GM12878 (cell line): Measurements from ENCODE around the gene ISCA2. TPM values are rescaled to one million over a fixed set of nuclear protein-coding genes. Genes with fewer than 3 reads are reported as not detected.

Source experiments
- ATAC-seq: fragments of 200-7000 bp; cut with Tn5 transposase; 3 replicates; pipeline ENCODE4 v1.9.1; 2020; ENCODE audit warnings: mild to moderate bottlenecking, moderate library complexity
- BruUV-seq: library from RNA; stranded (reverse); fragments of 400-500 nt; replicated peaks from 2 replicates; lab custom pipeline; 2021; lab: Mats Ljungman, UMichigan
- CTCF ChIA-PET: fragments of 300-600 bp; sonication (Branson Sonifier 250); formaldehyde crosslinking; extraction: SDS; loops from one replicate; lab custom pipeline; 2021; ENCODE audit warnings: inconsistent platforms; lab: Yijun Ruan, JAX
- POLR2A ChIA-PET: fragments of 350-600 bp; formaldehyde crosslinking; extraction: SDS; loops from one replicate; lab custom pipeline; 2021; ENCODE audit warnings: inconsistent platforms; lab: Charles Lee
- RAD21 ChIA-PET: fragments of 300-600 bp; sonication (Branson Sonifier 250); formaldehyde crosslinking; loops from one replicate; lab custom pipeline; 2023; ENCODE audit warnings: antibody characterized with exemption; ENCODE audit not compliant: unreplicated experiment; lab: Charles Lee
- SMC1A ChIA-PET: fragments of 300-600 bp; sonication (Branson Sonifier 250); formaldehyde crosslinking; loops from one replicate; lab custom pipeline; 2023; ENCODE audit not compliant: unreplicated experiment, uncharacterized antibody; lab: Charles Lee
- DNase-seq: peaks from one replicate; pipeline ENCODE4 v3.0.0-alpha.2; 2011; ENCODE audit warnings: low read depth, low spot score
- FAIRE-seq: peaks from 3 replicates; lab custom pipeline; 2011; peaks lifted over from hg19 to GRCh38; lab: Jason Lieb, UNC
- H2AFZ ChIP-seq: 2 replicates; pipeline ENCODE4 v1.6.0; 2011; ENCODE audit warnings: low read depth, low read length, control low read depth; ENCODE audit not compliant: control insufficient read depth
- H3K27ac ChIP-seq: 2 replicates; pipeline ENCODE4 v1.5.1; 2011; ENCODE audit warnings: control low read depth; ENCODE audit not compliant: control insufficient read depth, insufficient read depth
- H3K27me3 ChIP-seq, 2 experiments: replicated peaks in 1 of 2; 2 replicates each; pipeline versions ENCODE4 v1.6.0 to v1.6.1; 2011; ENCODE audit warnings: low read length in 1 of 2; ENCODE audit not compliant: control insufficient read depth in 2 of 2, insufficient read depth in 2 of 2
- H3K36me3 ChIP-seq, 2 experiments: 2 replicates each; pipeline ENCODE4 v1.5.1; 2011; ENCODE audit warnings: low read length in 1 of 2; ENCODE audit not compliant: control insufficient read depth in 2 of 2, insufficient read depth in 2 of 2
- H3K4me1 ChIP-seq: 2 replicates; pipeline ENCODE4 v1.6.1; 2011; ENCODE audit warnings: mild to moderate bottlenecking, low read length, moderate library complexity, mixed read lengths; ENCODE audit not compliant: control insufficient read depth, insufficient read depth
- H3K4me2 ChIP-seq: 2 replicates; pipeline ENCODE4 v1.6.0; 2011; ENCODE audit warnings: control low read depth; ENCODE audit not compliant: control insufficient read depth, insufficient read depth
- H3K4me3 ChIP-seq: fragments of 200-600 bp; sonication (generic); 2 replicates; pipeline ENCODE4 v1.5.1; 2016
- H3K79me2 ChIP-seq: 2 replicates; pipeline ENCODE4 v1.6.0; 2011; ENCODE audit warnings: low read length; ENCODE audit not compliant: control insufficient read depth, insufficient read depth
- H3K9ac ChIP-seq: 2 replicates; pipeline ENCODE4 v1.8.0; 2011; ENCODE audit warnings: low read length, control low read depth, mixed read lengths; ENCODE audit not compliant: control insufficient read depth, insufficient read depth
- H3K9me3 ChIP-seq: replicated peaks from 3 replicates; pipeline ENCODE4 v1.5.1; 2011; ENCODE audit warnings: mild to moderate bottlenecking, low read length; ENCODE audit not compliant: control insufficient read depth, insufficient read depth
- H4K20me1 ChIP-seq: 2 replicates; pipeline ENCODE4 v1.6.0; 2011; ENCODE audit not compliant: control insufficient read depth, insufficient read depth
- ASH2L ChIP-seq: fragments of 300-600, 200-600 bp; sonication (generic); IDR thresholded peaks from 2 replicates; pipeline ENCODE4 v1.6.1; 2017; ENCODE audit warnings: low read depth, mild to moderate bottlenecking, borderline replicate concordance
- HDAC6 ChIP-seq: fragments of 200-600 bp; sonication (generic); IDR thresholded peaks from one replicate; pipeline ENCODE4 v1.8.0; 2017; ENCODE audit warnings: antibody characterized with exemption; ENCODE audit not compliant: unreplicated experiment
- MTA3 ChIP-seq: IDR thresholded peaks from 2 replicates; pipeline ENCODE4 v1.6.1; 2012; ENCODE audit warnings: low read length, inconsistent platforms, borderline replicate concordance
- MYB ChIP-seq: fragments of 150-350 bp; IDR thresholded peaks from 2 replicates; pipeline ENCODE4 v1.6.1; 2014; ENCODE audit warnings: mild to moderate bottlenecking, low read depth, low read length, borderline replicate concordance
- NFIC ChIP-seq: IDR thresholded peaks from 2 replicates; pipeline ENCODE4 v1.6.1; 2012; ENCODE audit warnings: low read depth, mild to moderate bottlenecking, inconsistent platforms, low read length, moderate library complexity
- PAX8 ChIP-seq: fragments of 450-650 bp; IDR thresholded peaks from 2 replicates; pipeline ENCODE4 v1.6.1; 2017; ENCODE audit warnings: mild to moderate bottlenecking, moderate library complexity
- RB1 ChIP-seq: fragments of 450-650 bp; formaldehyde crosslinking; IDR thresholded peaks from 2 replicates; pipeline ENCODE4 v1.6.1; 2017; ENCODE audit warnings: mild to moderate bottlenecking, borderline replicate concordance
- SMAD5 ChIP-seq: IDR thresholded peaks from 2 replicates; pipeline ENCODE4 v1.6.1; 2016; ENCODE audit warnings: antibody characterized with exemption, low read depth
- WRNIP1 ChIP-seq: IDR thresholded peaks from 2 replicates; pipeline ENCODE4 v1.6.1; 2011; ENCODE audit warnings: low read depth, low read length, improper control_type of control experiment, borderline replicate concordance
- YBX1 ChIP-seq: fragments of 450-650 bp; IDR thresholded peaks from 2 replicates; pipeline ENCODE4 v1.6.1; 2016; ENCODE audit warnings: antibody characterized with exemption
- ZBED1 ChIP-seq: IDR thresholded peaks from 2 replicates; pipeline ENCODE4 v1.6.1; 2016; ENCODE audit warnings: borderline replicate concordance
- ZNF274 ChIP-seq: IDR thresholded peaks from one replicate; pipeline ENCODE4 v1.8.0; 2011; ENCODE audit not compliant: insufficient read length, insufficient read depth
- WGBS: methylation state at CpG from one replicate; pipeline ENCODE4 v1.1.6; 2016; ENCODE audit warnings: low lambda C conversion rate; ENCODE audit not compliant: insufficient replicate concordance, insufficient coverage; ENCODE audit errors: missing lambda C conversion rate; 5-methylcytosine and 5-hydroxymethylcytosine counted together
- in situ Hi-C: fragments of 300-500 bp; cut with MboI; formaldehyde crosslinking; loops from 9 replicates; pipeline ENCODE4 v1.14.3; 2018; ENCODE audit warnings: mixed read lengths
- intact Hi-C: fragments of 100-400 bp; cut with micrococcal nuclease; formaldehyde crosslinking; loops from one replicate; pipeline ENCODE4 v1.14.2; 2022; ENCODE audit not compliant: unreplicated experiment
- polyA plus RNA-seq, 11 experiments: library from polyadenylated mRNA; depleted of rRNA in 4 of 11; unstranded in 6 of 11; stranded (reverse) in 5 of 11; fragments of >200 nt; fragmentation: Nextera tagmentation in 4 of 11; fragmentation: Illumina TruSeq in 1 of 11; extraction: Ambion mirVana in 4 of 11; extraction: Trizol in 1 of 11; gene quantifications; 1 replicate in 1 of 11; 2 replicates in 10 of 11; pipeline versions ENCODE4 v1.2.1 to v1.2.3, GENCODE V29; 2011 to 2016; ENCODE audit warnings: inconsistent platforms in 2 of 11, missing spikeins in 2 of 11, low read depth in 1 of 11
- total RNA-seq, 4 experiments: library from RNA; depleted of rRNA in 3 of 4; stranded (reverse); fragments of >200 nt in 3 of 4; fragmentation: Illumina TruSeq in 1 of 4; extraction: Trizol in 1 of 4; gene quantifications; 2 replicates each; pipeline versions ENCODE4 v1.2.1 to v1.2.3, GENCODE V29; 2013 to 2021
- TF ChIP-seq, protein P1 (sequence below): fragments of 450-650 bp; IDR thresholded peaks from 2 replicates; pipeline ENCODE4 v1.6.1; 2016; ENCODE audit warnings: mild to moderate bottlenecking
- TF ChIP-seq, protein P2 (sequence below): IDR thresholded peaks from 2 replicates; pipeline ENCODE4 v1.6.1; 2011; ENCODE audit warnings: low read depth, mild to moderate bottlenecking, low read length, moderate library complexity, borderline replicate concordance; ENCODE audit errors: extremely low read depth
- TF ChIP-seq, protein P3 (sequence below): fragments of 450-650 bp; IDR thresholded peaks from 2 replicates; pipeline ENCODE4 v1.6.1; 2016; ENCODE audit warnings: mild to moderate bottlenecking, moderate library complexity, borderline replicate concordance
- TF ChIP-seq, protein P4 (sequence below): IDR thresholded peaks from 2 replicates; pipeline ENCODE4 v1.6.1; 2012; ENCODE audit warnings: low read depth, low read length, improper control_type of control experiment

ISCA2 gene
- total and polyA plus RNA-seq, 10 of the 15 experiments (the other 5 are each of a cell fraction or from before 2014, with no cell fraction given): 7.5 to 116 (median 32.5) TPM

DNA sequence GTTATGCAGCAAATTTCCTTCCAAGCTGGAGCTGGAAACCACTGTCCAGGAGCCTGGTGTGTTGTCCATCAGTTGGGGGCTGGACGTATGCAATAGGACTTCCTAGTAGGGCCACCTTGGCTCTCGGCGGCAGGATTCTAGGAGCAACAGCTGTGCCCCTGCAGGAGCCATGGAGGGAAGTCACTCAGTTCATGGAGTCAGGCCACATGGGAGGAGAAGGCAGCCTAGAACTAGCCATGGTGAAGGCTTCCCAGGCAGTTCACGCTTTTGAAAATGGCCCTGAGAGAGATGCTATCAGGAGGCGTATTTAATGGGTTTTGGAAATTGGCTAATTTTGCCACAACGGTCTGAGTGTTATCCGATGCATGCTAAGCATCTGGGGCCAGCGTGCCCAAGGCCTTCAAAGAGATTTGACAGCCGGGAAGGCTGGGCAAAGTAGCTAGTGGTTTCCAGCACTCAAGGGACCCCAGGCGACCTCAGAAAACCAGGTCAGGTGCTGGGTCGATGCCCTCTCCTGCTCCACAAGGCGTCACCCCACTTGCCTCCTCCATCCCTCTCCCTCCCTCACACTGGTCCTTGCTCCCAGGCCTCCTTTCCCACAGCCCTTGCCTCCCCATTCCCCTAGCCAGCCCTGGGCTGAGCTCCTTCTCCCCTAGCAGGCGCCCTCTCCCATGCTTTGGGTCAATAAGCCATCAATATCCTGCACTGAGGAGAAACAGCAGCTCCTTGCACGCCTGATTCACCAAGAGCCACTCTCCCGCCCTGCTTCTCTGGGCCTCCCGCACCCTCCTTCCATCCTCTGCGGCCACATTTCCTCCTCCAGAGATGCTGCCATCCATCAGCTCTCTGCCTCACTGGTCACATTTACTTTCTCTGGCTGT, 36.6 kb upstream of the ISCA2 start:
- CTCF ChIA-PET: interaction anchor here (1.5 kb wide), 1 partner anchor 13 kb away, joined by 4 read pairs; no protein-coding TSS in a partner anchor
- no peaks in the 10 kb centered on the region; a peak in 1 of 4 replicates for H3K27me3 ChIP-seq
- POLR2A ChIA-PET: no interaction called here
- no peaks in the 10 kb centered on the region for H3K4me1 ChIP-seq
- H3K4me2 ChIP-seq: no peak overlapping the region
- H2AFZ ChIP-seq: no peak overlapping the region
- BruUV-seq: no TSS peak
- RAD21 ChIA-PET: no interaction called here
- in situ Hi-C loops: no loop called here
- no peaks in the 10 kb centered on the region for H3K9me3 ChIP-seq
- intact Hi-C loops: no loop called here
- H3K79me2 ChIP-seq: no peaks in the 10 kb centered on the region
- no peak overlapping the region for H3K9ac ChIP-seq
- SMC1A ChIA-PET: interaction anchor here (0.7 to 1.6 kb wide), 2 partner anchors 14 to 274 kb away, joined by 3 to 4 read pairs; no protein-coding TSS in a partner anchor
- H3K27ac ChIP-seq: no peak overlapping the region
- H3K36me3 ChIP-seq: no peaks in the 10 kb centered on the region
- H3K4me3 ChIP-seq: no peak overlapping the region
- TF ChIP-seq ZBED1 (no peak), WRNIP1 (no peak), MYB (no peak), ZNF274 (no peak), NFIC (no peak), PAX8 (no peak), RB1 (no peak), ASH2L (no peak), MTA3 (no peak), HDAC6 (no peak), YBX1 (no peak), SMAD5 (no peak)
- TF ChIP-seq, protein P1, sequence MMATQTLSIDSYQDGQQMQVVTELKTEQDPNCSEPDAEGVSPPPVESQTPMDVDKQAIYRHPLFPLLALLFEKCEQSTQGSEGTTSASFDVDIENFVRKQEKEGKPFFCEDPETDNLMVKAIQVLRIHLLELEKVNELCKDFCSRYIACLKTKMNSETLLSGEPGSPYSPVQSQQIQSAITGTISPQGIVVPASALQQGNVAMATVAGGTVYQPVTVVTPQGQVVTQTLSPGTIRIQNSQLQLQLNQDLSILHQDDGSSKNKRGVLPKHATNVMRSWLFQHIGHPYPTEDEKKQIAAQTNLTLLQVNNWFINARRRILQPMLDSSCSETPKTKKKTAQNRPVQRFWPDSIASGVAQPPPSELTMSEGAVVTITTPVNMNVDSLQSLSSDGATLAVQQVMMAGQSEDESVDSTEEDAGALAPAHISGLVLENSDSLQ: no peak
- TF ChIP-seq, protein P2, sequence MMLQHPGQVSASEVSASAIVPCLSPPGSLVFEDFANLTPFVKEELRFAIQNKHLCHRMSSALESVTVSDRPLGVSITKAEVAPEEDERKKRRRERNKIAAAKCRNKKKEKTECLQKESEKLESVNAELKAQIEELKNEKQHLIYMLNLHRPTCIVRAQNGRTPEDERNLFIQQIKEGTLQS: no peak
- TF ChIP-seq, protein P3, sequence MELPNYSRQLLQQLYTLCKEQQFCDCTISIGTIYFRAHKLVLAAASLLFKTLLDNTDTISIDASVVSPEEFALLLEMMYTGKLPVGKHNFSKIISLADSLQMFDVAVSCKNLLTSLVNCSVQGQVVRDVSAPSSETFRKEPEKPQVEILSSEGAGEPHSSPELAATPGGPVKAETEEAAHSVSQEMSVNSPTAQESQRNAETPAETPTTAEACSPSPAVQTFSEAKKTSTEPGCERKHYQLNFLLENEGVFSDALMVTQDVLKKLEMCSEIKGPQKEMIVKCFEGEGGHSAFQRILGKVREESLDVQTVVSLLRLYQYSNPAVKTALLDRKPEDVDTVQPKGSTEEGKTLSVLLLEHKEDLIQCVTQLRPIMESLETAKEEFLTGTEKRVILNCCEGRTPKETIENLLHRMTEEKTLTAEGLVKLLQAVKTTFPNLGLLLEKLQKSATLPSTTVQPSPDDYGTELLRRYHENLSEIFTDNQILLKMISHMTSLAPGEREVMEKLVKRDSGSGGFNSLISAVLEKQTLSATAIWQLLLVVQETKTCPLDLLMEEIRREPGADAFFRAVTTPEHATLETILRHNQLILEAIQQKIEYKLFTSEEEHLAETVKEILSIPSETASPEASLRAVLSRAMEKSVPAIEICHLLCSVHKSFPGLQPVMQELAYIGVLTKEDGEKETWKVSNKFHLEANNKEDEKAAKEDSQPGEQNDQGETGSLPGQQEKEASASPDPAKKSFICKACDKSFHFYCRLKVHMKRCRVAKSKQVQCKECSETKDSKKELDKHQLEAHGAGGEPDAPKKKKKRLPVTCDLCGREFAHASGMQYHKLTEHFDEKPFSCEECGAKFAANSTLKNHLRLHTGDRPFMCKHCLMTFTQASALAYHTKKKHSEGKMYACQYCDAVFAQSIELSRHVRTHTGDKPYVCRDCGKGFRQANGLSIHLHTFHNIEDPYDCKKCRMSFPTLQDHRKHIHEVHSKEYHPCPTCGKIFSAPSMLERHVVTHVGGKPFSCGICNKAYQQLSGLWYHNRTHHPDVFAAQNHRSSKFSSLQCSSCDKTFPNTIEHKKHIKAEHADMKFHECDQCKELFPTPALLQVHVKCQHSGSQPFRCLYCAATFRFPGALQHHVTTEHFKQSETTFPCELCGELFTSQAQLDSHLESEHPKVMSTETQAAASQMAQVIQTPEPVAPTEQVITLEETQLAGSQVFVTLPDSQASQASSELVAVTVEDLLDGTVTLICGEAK: no peak
- TF ChIP-seq, protein P4, sequence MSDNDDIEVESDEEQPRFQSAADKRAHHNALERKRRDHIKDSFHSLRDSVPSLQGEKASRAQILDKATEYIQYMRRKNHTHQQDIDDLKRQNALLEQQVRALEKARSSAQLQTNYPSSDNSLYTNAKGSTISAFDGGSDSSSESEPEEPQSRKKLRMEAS: no peak
- no peak for ATAC-seq
- no peaks in the 10 kb centered on the region for H4K20me1 ChIP-seq
- WGBS: 43% methylated on average over 17 of the region's 17 CpGs
- no peak for DNase-seq
- no peak for FAIRE-seq
